HTERT RPE-1 (cell line): ENCODE results near the gene TMED4.
"Not testable (repeated sequence)": the region's sequence is repeated elsewhere in the genome, so short reads cannot be mapped to it uniquely, and the experiment has no call there.

Experiments
- in situ Hi-C: fragments of 300-500 bp; cut with MboI; formaldehyde crosslinking; loops from 4 replicates; pipeline ENCODE4 v1.14.3; 2020; ENCODE audit warnings: low sequenced_read_pairs

TMED4 gene

GRCh38 chr7:44569959-44570358 lies 12.1 kb downstream of the TMED4 start:
- in situ Hi-C loops: no loop called here

- in situ Hi-C loops: no loop called here
These were observed 13.1 kb downstream of the TMED4 start for GRCh38 chr7:44568771-44569560.

- in situ Hi-C loops: no loop called here
These were observed 14.1 kb downstream of the TMED4 start for GRCh38 chr7:44567884-44568283.

GRCh38 chr7:44566680-44567079 lies 15.4 kb downstream of the TMED4 start:
- in situ Hi-C loops: no loop called here

- in situ Hi-C loops: no loop called here
These were observed 16.1 kb downstream of the TMED4 start for GRCh38 chr7:44565795-44566559.

- in situ Hi-C loops: no loop called here
These were observed 16.8 kb downstream of the TMED4 start for GRCh38 chr7:44565097-44565794.

GRCh38 chr7:44564606-44565005 lies 17.4 kb downstream of the TMED4 start:
- in situ Hi-C loops: no loop called here

- in situ Hi-C loops: no loop called here
These were observed 18.8 kb downstream of the TMED4 start for GRCh38 chr7:44563171-44563679.

- in situ Hi-C loops: not testable (repeated sequence)
These were observed 19.4 kb downstream of the TMED4 start for GRCh38 chr7:44562622-44562962.

GRCh38 chr7:44561962-44562621 lies 19.9 kb downstream of the TMED4 start:
- in situ Hi-C loops: no loop called here

GRCh38 chr7:44561481-44561880 lies 20.6 kb downstream of the TMED4 start:
- in situ Hi-C loops: no loop called here

GRCh38 chr7:44559485-44559884 lies 22.5 kb downstream of the TMED4 start:
- in situ Hi-C loops: no loop called here

GRCh38 chr7:44557485-44557884 lies 24.5 kb downstream of the TMED4 start:
- in situ Hi-C loops: no loop called here

- in situ Hi-C loops: no loop called here
These were observed 26.7 kb downstream of the TMED4 start for GRCh38 chr7:44555350-44555749.

GRCh38 chr7:44552473-44553005 lies 29.5 kb downstream of the TMED4 start:
- in situ Hi-C loops: not testable (repeated sequence)

- in situ Hi-C loops: no loop called here
These were observed 32.6 kb downstream of the TMED4 start for GRCh38 chr7:44549457-44549856.

GRCh38 chr7:44548893-44549292 lies 33.1 kb downstream of the TMED4 start:
- in situ Hi-C loops: no loop called here

GRCh38 chr7:44547536-44548231 lies 34.3 kb downstream of the TMED4 start:
- in situ Hi-C loops: no loop called here

GRCh38 chr7:44541876-44542610 lies 40.0 kb downstream of the TMED4 start:
- in situ Hi-C loops: no loop called here
